HepG2 (cell line): Measurements from ENCODE around the gene TXNDC12. TPM values are rescaled to one million over a fixed set of nuclear protein-coding genes. Genes with fewer than 3 reads are reported as not detected.

Experiments
- ETV5 ChIP-seq: IDR thresholded peaks from 2 replicates; pipeline ENCODE4 v1.6.1; 2018; ENCODE audit warnings: missing biosample characterization, missing genetic modification reagents, inconsistent platforms, borderline replicate concordance
- GFI1 ChIP-seq: sonication (generic); formaldehyde crosslinking; IDR thresholded peaks from 2 replicates; pipeline ENCODE4 v1.5.0; 2020; ENCODE audit warnings: missing genetic modification reagents, mild to moderate bottlenecking, borderline replicate concordance
- HDAC1 ChIP-seq: sonication (generic); formaldehyde crosslinking; IDR thresholded peaks from 2 replicates; pipeline ENCODE4 v1.5.1; 2020; ENCODE audit warnings: mild to moderate bottlenecking, missing genetic modification reagents
- HNRNPL ChIP-seq: fragments of 200-400 bp; formaldehyde crosslinking; IDR thresholded peaks from 2 replicates; pipeline ENCODE4 v1.6.1; 2017; ENCODE audit warnings: mild to moderate bottlenecking, low read depth, low read length
- KLF12 ChIP-seq: sonication (generic); formaldehyde crosslinking; IDR thresholded peaks from 2 replicates; pipeline ENCODE4 v1.4.0; 2020; ENCODE audit warnings: missing genetic modification reagents, borderline replicate concordance
- MLLT10 ChIP-seq: sonication (generic); formaldehyde crosslinking; IDR thresholded peaks from 2 replicates; pipeline ENCODE4 v1.4.0; 2020; ENCODE audit warnings: missing genetic modification reagents
- MXI1 ChIP-seq: IDR thresholded peaks from 3 replicates; pipeline ENCODE4 v1.6.1; 2012; ENCODE audit warnings: low read depth, low read length, inconsistent platforms, borderline replicate concordance
- PCBP1 ChIP-seq: fragments of 200-400 bp; formaldehyde crosslinking; IDR thresholded peaks from 2 replicates; pipeline ENCODE4 v1.6.1; 2017; ENCODE audit warnings: mild to moderate bottlenecking, low read depth, low read length, borderline replicate concordance
- POLR2AphosphoS2 ChIP-seq: IDR thresholded peaks from 2 replicates; pipeline ENCODE4 v1.6.1; 2011; ENCODE audit warnings: low read depth, low read length, improper control_type of control experiment
- TGIF2 ChIP-seq: IDR thresholded peaks from 2 replicates; pipeline ENCODE4 v1.6.1; 2016; ENCODE audit warnings: control low read depth, missing compliant biosample characterization
- ZBTB7B ChIP-seq: sonication (generic); formaldehyde crosslinking; IDR thresholded peaks from 2 replicates; pipeline ENCODE4 v1.4.0; 2020; ENCODE audit warnings: missing genetic modification reagents
- ZFP36 ChIP-seq: fragments of 150-350 bp; IDR thresholded peaks from 2 replicates; pipeline ENCODE4 v1.6.1; 2018; ENCODE audit warnings: borderline replicate concordance, low read length, low read depth; ENCODE audit not compliant: partially characterized antibody
- ZMYM4 ChIP-seq: sonication (generic); formaldehyde crosslinking; IDR thresholded peaks from 2 replicates; pipeline ENCODE4 v1.8.1; 2023; ENCODE audit warnings: mild to moderate bottlenecking, missing genetic modification reagents
- ZNF205 ChIP-seq: IDR thresholded peaks from 2 replicates; pipeline ENCODE4 v1.6.1; 2018; ENCODE audit warnings: missing biosample characterization, missing genetic modification reagents
- ZNF235 ChIP-seq: sonication (generic); formaldehyde crosslinking; IDR thresholded peaks from 2 replicates; pipeline ENCODE4 v1.8.1; 2023; ENCODE audit warnings: mild to moderate bottlenecking, missing genetic modification reagents, borderline replicate concordance
- ZNF331 ChIP-seq: sonication (generic); formaldehyde crosslinking; IDR thresholded peaks from 2 replicates; pipeline ENCODE4 v1.4.0; 2020; ENCODE audit warnings: missing genetic modification reagents
- ZNF614 ChIP-seq: IDR thresholded peaks from 2 replicates; pipeline ENCODE4 v1.6.1; 2018; ENCODE audit warnings: missing biosample characterization, missing genetic modification reagents, inconsistent platforms, borderline replicate concordance
- ZNF674 ChIP-seq: sonication (generic); formaldehyde crosslinking; IDR thresholded peaks from 2 replicates; pipeline ENCODE4 v1.5.0; 2020; ENCODE audit warnings: low read depth, mild to moderate bottlenecking, missing genetic modification reagents
- ZNF737 ChIP-seq: sonication (generic); formaldehyde crosslinking; IDR thresholded peaks from 2 replicates; pipeline ENCODE4 v1.5.0; 2020; ENCODE audit warnings: missing genetic modification reagents, mild to moderate bottlenecking, borderline replicate concordance
- ZNF75D ChIP-seq: sonication (generic); formaldehyde crosslinking; IDR thresholded peaks from 2 replicates; pipeline ENCODE4 v1.8.1; 2023; ENCODE audit warnings: missing genetic modification reagents, mild to moderate bottlenecking, borderline replicate concordance
- ZNF777 ChIP-seq: sonication (generic); formaldehyde crosslinking; IDR thresholded peaks from 2 replicates; pipeline ENCODE4 v1.4.0; 2020; ENCODE audit warnings: missing genetic modification reagents
- polyA plus RNA-seq, 8 experiments: library from polyadenylated mRNA; depleted of rRNA in 3 of 8; stranded (reverse) in 7 of 8; unstranded in 1 of 8; fragments of >200 nt; fragmentation: Illumina TruSeq in 4 of 8; extraction: Trizol in 4 of 8; gene quantifications; 2 replicates each; pipeline versions ENCODE4 v1.2.1 to v1.2.3, GENCODE V29; 2011 to 2016; ENCODE audit warnings: low read depth in 4 of 8, missing spikeins in 1 of 8, mixed read lengths in 1 of 8; ENCODE audit not compliant: insufficient read depth in 1 of 8
- total RNA-seq, 5 experiments: library from RNA; depleted of rRNA; stranded (reverse); fragments of >200 nt; fragmentation: Illumina TruSeq; extraction: Trizol; gene quantifications; 2 replicates each; pipeline ENCODE4 v1.2.3, GENCODE V29; 2016; ENCODE audit warnings: low read depth in 1 of 5
- TF ChIP-seq, protein P1 (sequence below): sonication (generic); formaldehyde crosslinking; IDR thresholded peaks from 2 replicates; pipeline ENCODE4 v1.8.0; 2022; ENCODE audit warnings: missing genetic modification reagents, low read depth, mild to moderate bottlenecking, borderline replicate concordance
- TF ChIP-seq, protein P2 (sequence below): sonication (generic); formaldehyde crosslinking; IDR thresholded peaks from 2 replicates; pipeline ENCODE4 v1.5.1; 2020; ENCODE audit warnings: missing genetic modification reagents, mild to moderate bottlenecking, borderline replicate concordance
- TF ChIP-seq, protein P3 (sequence below), 2 experiments: sonication (generic) in 1 of 2; formaldehyde crosslinking in 1 of 2; IDR thresholded peaks; 2 replicates each; pipeline versions ENCODE4 v1.4.0 to v1.6.1; 2018 to 2020; ENCODE audit warnings: missing genetic modification reagents in 2 of 2, borderline replicate concordance in 1 of 2, low read depth in 1 of 2, mild to moderate bottlenecking in 1 of 2, missing biosample characterization in 1 of 2
- TF ChIP-seq, protein P4 (sequence below): IDR thresholded peaks from 2 replicates; pipeline ENCODE4 v1.6.1; 2016; ENCODE audit warnings: control low read depth
- TF ChIP-seq, protein P5 (sequence below): sonication (generic); formaldehyde crosslinking; IDR thresholded peaks from 2 replicates; pipeline ENCODE4 v1.5.0; 2020; ENCODE audit warnings: missing genetic modification reagents

Gene TXNDC12
- total and polyA plus RNA-seq, 2 of the 13 experiments (the other 11 are each of a cell fraction or from before 2014, with no cell fraction given), result 65.6 to 67.2 TPM

DNA sequence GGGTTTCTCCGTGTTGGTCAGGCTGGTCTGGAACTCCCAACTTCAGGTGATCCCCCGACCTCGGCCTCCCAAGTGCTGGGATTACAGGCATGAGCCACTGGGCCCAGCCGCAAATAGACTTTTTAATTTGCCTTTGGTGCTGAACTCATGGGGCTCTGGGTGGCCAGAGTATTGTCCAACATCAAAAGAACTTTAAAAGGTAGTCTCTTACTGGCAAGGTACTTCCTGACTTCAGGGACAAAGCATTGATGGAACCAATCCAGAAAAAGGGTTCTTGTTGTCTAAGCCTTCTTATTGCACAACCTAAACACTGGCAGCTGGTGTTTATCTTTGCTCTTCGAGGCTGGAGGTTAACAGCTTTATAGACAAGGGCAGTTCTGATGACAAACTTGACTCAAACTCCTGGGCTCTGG, 17.6 kb downstream of the TXNDC12 start (continued):
- TF ChIP-seq TGIF2 (CRISPR knock-in tag), result peak; percentile 79
- TF ChIP-seq ZFP36, result no peak
- TF ChIP-seq, protein P1, sequence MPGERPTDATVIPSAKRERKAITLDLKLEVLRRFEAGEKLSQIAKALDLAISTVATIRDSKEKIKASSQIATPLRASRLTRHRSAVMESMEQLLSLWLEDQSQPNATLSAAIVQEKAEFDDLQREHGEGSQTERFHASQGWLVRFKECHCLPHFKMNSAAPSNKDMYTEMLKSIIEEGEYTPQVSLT (CRISPR knock-in tag), result no peak
- peak; percentile 93; the same call in 1 of the 2 replicates for TF ChIP-seq ETV5
- TF ChIP-seq KLF12 (CRISPR knock-in tag), result no peak
- TF ChIP-seq ZNF674 (CRISPR knock-in tag), result no peak
- no peak for TF ChIP-seq HNRNPL
- TF ChIP-seq ZNF205 (CRISPR knock-in tag), result peak; percentile 79
- peak; percentile 97 for TF ChIP-seq ZNF614 (CRISPR knock-in tag)
- peak; percentile 95 for TF ChIP-seq HDAC1 (CRISPR knock-in tag)
- no peak for TF ChIP-seq ZNF737
- TF ChIP-seq, protein P2, sequence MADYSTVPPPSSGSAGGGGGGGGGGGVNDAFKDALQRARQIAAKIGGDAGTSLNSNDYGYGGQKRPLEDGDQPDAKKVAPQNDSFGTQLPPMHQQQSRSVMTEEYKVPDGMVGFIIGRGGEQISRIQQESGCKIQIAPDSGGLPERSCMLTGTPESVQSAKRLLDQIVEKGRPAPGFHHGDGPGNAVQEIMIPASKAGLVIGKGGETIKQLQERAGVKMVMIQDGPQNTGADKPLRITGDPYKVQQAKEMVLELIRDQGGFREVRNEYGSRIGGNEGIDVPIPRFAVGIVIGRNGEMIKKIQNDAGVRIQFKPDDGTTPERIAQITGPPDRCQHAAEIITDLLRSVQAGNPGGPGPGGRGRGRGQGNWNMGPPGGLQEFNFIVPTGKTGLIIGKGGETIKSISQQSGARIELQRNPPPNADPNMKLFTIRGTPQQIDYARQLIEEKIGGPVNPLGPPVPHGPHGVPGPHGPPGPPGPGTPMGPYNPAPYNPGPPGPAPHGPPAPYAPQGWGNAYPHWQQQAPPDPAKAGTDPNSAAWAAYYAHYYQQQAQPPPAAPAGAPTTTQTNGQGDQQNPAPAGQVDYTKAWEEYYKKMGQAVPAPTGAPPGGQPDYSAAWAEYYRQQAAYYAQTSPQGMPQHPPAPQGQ (CRISPR knock-in tag), result no peak
- no peak for TF ChIP-seq MLLT10 (CRISPR knock-in tag)
- TF ChIP-seq GFI1, result peak; percentile 87
- TF ChIP-seq, protein P3, sequence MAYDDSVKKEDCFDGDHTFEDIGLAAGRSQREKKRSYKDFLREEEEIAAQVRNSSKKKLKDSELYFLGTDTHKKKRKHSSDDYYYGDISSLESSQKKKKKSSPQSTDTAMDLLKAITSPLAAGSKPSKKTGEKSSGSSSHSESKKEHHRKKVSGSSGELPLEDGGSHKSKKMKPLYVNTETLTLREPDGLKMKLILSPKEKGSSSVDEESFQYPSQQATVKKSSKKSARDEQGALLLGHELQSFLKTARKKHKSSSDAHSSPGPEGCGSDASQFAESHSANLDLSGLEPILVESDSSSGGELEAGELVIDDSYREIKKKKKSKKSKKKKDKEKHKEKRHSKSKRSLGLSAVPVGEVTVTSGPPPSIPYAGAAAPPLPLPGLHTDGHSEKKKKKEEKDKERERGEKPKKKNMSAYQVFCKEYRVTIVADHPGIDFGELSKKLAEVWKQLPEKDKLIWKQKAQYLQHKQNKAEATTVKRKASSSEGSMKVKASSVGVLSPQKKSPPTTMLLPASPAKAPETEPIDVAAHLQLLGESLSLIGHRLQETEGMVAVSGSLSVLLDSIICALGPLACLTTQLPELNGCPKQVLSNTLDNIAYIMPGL (CRISPR knock-in tag; IDR thresholded peaks at IDR 0.05; ENCODE audit: borderline replicate concordance in 1 of 2, low read depth in 1 of 2), result peak; percentile 18 to 67; a peak in 2 of 4 replicates
- 0 out of 3 replicates have a peak, but pooled peaks have one; percentile 13 for TF ChIP-seq MXI1
- TF ChIP-seq, protein P4, sequence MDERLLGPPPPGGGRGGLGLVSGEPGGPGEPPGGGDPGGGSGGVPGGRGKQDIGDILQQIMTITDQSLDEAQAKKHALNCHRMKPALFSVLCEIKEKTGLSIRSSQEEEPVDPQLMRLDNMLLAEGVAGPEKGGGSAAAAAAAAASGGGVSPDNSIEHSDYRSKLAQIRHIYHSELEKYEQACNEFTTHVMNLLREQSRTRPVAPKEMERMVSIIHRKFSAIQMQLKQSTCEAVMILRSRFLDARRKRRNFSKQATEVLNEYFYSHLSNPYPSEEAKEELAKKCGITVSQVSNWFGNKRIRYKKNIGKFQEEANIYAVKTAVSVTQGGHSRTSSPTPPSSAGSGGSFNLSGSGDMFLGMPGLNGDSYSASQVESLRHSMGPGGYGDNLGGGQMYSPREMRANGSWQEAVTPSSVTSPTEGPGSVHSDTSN (CRISPR knock-in tag), result no peak
- TF ChIP-seq, protein P5, sequence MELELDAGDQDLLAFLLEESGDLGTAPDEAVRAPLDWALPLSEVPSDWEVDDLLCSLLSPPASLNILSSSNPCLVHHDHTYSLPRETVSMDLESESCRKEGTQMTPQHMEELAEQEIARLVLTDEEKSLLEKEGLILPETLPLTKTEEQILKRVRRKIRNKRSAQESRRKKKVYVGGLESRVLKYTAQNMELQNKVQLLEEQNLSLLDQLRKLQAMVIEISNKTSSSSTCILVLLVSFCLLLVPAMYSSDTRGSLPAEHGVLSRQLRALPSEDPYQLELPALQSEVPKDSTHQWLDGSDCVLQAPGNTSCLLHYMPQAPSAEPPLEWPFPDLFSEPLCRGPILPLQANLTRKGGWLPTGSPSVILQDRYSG, result no peak
- TF ChIP-seq ZNF777 (CRISPR knock-in tag), result no peak
- TF ChIP-seq ZNF75D (CRISPR knock-in tag), result no peak
- TF ChIP-seq ZNF331, result peak; percentile 95
- no peak for TF ChIP-seq POLR2AphosphoS2
- TF ChIP-seq PCBP1, result no peak
- no peak for TF ChIP-seq ZNF235 (CRISPR knock-in tag)
- peak; percentile 92 for TF ChIP-seq ZMYM4 (CRISPR knock-in tag)
- peak; percentile 69; the same call in 1 of the 2 replicates for TF ChIP-seq ZBTB7B
